GM20000 (cell line): ENCODE data around the gene HOXA7.

ENCODE experiments used
- DNase-seq: peaks from one replicate; pipeline ENCODE4 v3.0.0; 2012; ENCODE audit warnings: low spot score
- TF ChIP-seq, protein P1 (sequence below): IDR thresholded peaks from 2 replicates; pipeline ENCODE4 v1.5.1; 2012; ENCODE audit warnings: mild to moderate bottlenecking, control low read depth; ENCODE audit errors: extremely low read depth, missing control alignments

Gene HOXA7

GRCh38 chr7:27114881-27115220 is 41.6 kb downstream of the HOXA7 start:
- TF ChIP-seq, protein P1, sequence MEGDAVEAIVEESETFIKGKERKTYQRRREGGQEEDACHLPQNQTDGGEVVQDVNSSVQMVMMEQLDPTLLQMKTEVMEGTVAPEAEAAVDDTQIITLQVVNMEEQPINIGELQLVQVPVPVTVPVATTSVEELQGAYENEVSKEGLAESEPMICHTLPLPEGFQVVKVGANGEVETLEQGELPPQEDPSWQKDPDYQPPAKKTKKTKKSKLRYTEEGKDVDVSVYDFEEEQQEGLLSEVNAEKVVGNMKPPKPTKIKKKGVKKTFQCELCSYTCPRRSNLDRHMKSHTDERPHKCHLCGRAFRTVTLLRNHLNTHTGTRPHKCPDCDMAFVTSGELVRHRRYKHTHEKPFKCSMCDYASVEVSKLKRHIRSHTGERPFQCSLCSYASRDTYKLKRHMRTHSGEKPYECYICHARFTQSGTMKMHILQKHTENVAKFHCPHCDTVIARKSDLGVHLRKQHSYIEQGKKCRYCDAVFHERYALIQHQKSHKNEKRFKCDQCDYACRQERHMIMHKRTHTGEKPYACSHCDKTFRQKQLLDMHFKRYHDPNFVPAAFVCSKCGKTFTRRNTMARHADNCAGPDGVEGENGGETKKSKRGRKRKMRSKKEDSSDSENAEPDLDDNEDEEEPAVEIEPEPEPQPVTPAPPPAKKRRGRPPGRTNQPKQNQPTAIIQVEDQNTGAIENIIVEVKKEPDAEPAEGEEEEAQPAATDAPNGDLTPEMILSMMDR = no peak

GRCh38 chr7:27113991-27114769 is 42.3 kb downstream of the HOXA7 start:
- TF ChIP-seq, protein P1 = no peak
- no peak for DNase-seq

More at GRCh38 chr7:27114881-27115220, 41.6 kb downstream of the HOXA7 start:
- no peak for DNase-seq

GRCh38 chr7:27112955-27113949 is 43.2 kb downstream of the HOXA7 start:
- TF ChIP-seq, protein P1 = no peak
- DNase-seq = no peak

DNA sequence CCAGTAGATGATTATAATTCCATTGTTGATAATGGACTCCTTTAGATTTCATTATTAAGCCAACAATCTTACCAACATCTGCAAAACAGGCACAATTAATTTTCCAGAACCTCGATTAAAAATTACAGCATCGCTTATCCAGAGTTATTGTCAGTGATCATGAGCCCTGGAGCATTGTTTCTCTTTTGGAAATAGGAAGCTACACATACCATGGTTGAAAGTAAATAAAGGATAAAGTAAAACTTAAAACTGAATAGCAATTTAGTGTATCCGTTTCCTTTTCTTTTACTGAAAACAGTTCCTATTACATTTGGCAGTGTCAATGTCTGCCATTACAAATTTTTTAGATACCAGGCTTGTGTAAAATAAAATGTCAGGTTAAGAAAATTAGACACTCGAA is 44.1 kb downstream of the HOXA7 start:
- TF ChIP-seq, protein P1 = no peak
- DNase-seq = no peak

DNA sequence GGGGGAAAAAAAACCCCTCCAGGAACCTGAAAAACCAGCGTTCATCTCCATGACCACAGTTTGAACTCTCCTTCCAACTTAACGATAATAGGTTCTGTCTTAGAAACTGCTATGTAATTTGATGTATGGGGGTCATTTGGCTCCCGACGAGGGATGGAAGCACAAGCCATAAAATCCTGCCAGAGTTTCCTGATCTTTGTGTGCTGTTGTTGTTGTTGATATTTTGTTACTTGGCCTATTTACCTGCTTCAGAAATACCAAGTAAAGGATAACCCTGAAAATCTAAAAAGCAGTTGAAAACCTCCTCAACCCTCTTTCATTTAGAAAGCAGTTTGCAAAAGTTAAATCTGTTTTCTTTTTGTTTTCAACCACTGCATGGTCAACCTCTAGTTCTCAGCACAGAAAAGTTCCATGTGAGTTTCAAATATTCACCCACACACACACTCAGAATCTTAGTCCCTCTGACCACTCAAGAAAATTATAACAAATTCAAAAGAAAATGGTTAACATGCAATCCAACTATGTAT is 44.7 kb downstream of the HOXA7 start:
- DNase-seq = no peak
- TF ChIP-seq, protein P1 = no peak

DNA sequence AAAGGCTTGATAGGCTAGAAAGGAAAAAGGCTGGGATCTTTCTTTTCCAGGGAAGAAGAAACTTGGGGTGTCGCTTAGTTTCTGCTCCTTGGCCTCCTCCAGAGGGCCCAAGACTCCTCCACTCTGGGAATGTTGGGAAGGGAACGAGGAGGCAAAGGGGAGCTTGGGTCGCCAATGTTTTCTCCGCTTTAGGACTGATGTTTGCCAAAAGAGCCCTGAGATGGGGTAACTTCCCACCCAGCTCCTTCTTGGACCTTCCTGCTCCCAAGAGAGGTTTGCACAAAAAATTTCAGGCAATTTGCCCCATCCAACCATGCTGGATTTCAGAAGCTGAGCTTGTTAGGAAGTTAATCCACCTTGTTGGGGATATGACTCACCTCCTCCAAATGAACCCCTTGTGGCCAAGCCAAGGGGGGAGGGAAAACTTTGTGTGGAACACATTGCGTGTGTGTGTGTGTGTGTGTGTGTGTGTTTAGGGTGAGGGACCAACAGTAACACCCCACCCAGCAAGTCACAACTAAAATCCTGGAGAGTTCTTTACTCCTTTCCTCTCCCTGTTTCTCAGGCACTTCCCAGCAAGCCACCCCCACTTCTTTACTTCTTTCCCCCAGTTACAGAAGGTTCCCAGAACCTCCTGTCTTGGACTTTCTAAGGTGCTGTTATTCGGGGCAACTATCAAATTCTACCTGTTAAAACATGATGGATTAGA is 45.3 kb downstream of the HOXA7 start:
- no peak for DNase-seq
- TF ChIP-seq, protein P1 = no peak
